ENCODE data around the gene HDAC6. TPM values are rescaled to one million over a fixed set of nuclear protein-coding genes. Genes with fewer than 3 reads are reported as not detected.
"Not testable (repeated sequence)": the region's sequence is repeated elsewhere in the genome, so short reads cannot be mapped to it uniquely, and the experiment has no call there.

The HDAC6 gene
- total and polyA plus RNA-seq, 4 donors = 39.7 to 90.8 (median 78.4) TPM

GRCh38 chrX:48818866-48819265 is 17.0 kb downstream of the HDAC6 start:
- H3K36me3 ChIP-seq (ENCODE audit: control insufficient read depth in 4 of 4, insufficient read depth in 4 of 4, low read length in 4 of 4) = peaks cover 3 to 29% (median 9%) of the 10 kb centered on the region in 4 donors
- H3K27ac ChIP-seq (ENCODE audit: low read depth in 1 of 2, low read length in 1 of 2) = no peak overlapping the region
- no peak overlapping the region for H3K4me3 ChIP-seq
- H3K4me1 ChIP-seq (ENCODE audit: control insufficient read depth in 5 of 5, insufficient read depth in 5 of 5, low read length in 5 of 5) = no peaks in the 10 kb centered on the region
- TF ChIP-seq CTCF (IDR thresholded peaks at IDR 0.05; ENCODE audit: control extremely low read depth, extremely low read depth) = no peak
- no peaks in the 10 kb centered on the region for H3K9me3 ChIP-seq (ENCODE audit: control insufficient read depth in 4 of 4, insufficient read depth in 3 of 4, low read length in 3 of 4)
- WGBS, 2 donors = 91 to 95% methylated on average over 4 of the region's 4 CpGs
- H3K9ac ChIP-seq (ENCODE audit: insufficient read depth in 1 of 2, low read length in 2 of 2) = no peak overlapping the region
- DNase-seq (no peak), ATAC-seq (ENCODE audit: insufficient read depth, low FRiP score) (no peak)
- H3K27me3 ChIP-seq (ENCODE audit: control insufficient read depth in 3 of 3, insufficient read depth in 3 of 3, low read length in 2 of 3) = peaks cover 0 to under 1% (median 0%) of the 10 kb centered on the region in 3 donors

- not testable (repeated sequence) for ATAC-seq (ENCODE audit: insufficient read depth, low FRiP score); DNase-seq; H3K27me3 ChIP-seq (ENCODE audit: control insufficient read depth in 3 of 3, insufficient read depth in 3 of 3, low read length in 2 of 3); H3K4me1 ChIP-seq (ENCODE audit: control insufficient read depth in 5 of 5, insufficient read depth in 5 of 5, low read length in 5 of 5); H3K4me3 ChIP-seq; H3K9me3 ChIP-seq (ENCODE audit: control insufficient read depth in 4 of 4, insufficient read depth in 3 of 4, low read length in 3 of 4); H3K9ac ChIP-seq (ENCODE audit: insufficient read depth in 1 of 2, low read length in 2 of 2); H3K27ac ChIP-seq (ENCODE audit: low read depth in 1 of 2, low read length in 1 of 2)
- peaks cover 3 to 28% (median 9%) of the 10 kb centered on the region in 4 donors for H3K36me3 ChIP-seq (ENCODE audit: control insufficient read depth in 4 of 4, insufficient read depth in 4 of 4, low read length in 4 of 4)
- 77 to 85% methylated on average over 8 to 9 of the region's 9 CpGs for WGBS, 2 donors
Measured at GRCh38 chrX:48819394-48819793, 17.5 kb downstream of the HDAC6 start.

- Histone ChIP-seq H3K36me3 (ENCODE audit: control insufficient read depth in 4 of 4, insufficient read depth in 4 of 4, low read length in 4 of 4) (peaks cover 0 to 14% (median 5%) of the 10 kb centered on the region in 4 donors), H3K9me3 (ENCODE audit: control insufficient read depth in 4 of 4, insufficient read depth in 3 of 4, low read length in 3 of 4) (peaks cover 0 to 18% (median 0%) of the 10 kb centered on the region in 4 donors), H3K9ac (ENCODE audit: insufficient read depth in 1 of 2, low read length in 2 of 2) (no peak overlapping the region), H3K27me3 (ENCODE audit: control insufficient read depth in 3 of 3, insufficient read depth in 3 of 3, low read length in 2 of 3) (peaks cover 0 to 6% (median 0%) of the 10 kb centered on the region in 3 donors), H3K4me3 (no peak overlapping the region), H3K27ac (ENCODE audit: low read depth in 1 of 2, low read length in 1 of 2) (no peak overlapping the region), H3K4me1 (ENCODE audit: control insufficient read depth in 5 of 5, insufficient read depth in 5 of 5, low read length in 5 of 5) (no peaks in the 10 kb centered on the region)
- 81 to 83% methylated on average over 6 of the region's 6 CpGs for WGBS, 2 donors
- TF ChIP-seq CTCF (IDR thresholded peaks at IDR 0.05; ENCODE audit: control extremely low read depth, extremely low read depth) = no peak
- ATAC-seq (ENCODE audit: insufficient read depth, low FRiP score) (no peak), DNase-seq (no peak)
Measured at GRCh38 chrX:48823053-48823452, 21.2 kb downstream of the HDAC6 start.

- DNase-seq = no peak
- H3K27me3 ChIP-seq (ENCODE audit: control insufficient read depth in 3 of 3, insufficient read depth in 3 of 3, low read length in 2 of 3) = peaks cover 0 to 9% (median 1%) of the 10 kb centered on the region in 3 donors
- H3K27ac ChIP-seq (ENCODE audit: low read depth in 1 of 2, low read length in 1 of 2) = no peak overlapping the region
- TF ChIP-seq CTCF (IDR thresholded peaks at IDR 0.05; ENCODE audit: control extremely low read depth, extremely low read depth) = no peak
- H3K9me3 ChIP-seq (ENCODE audit: control insufficient read depth in 4 of 4, insufficient read depth in 3 of 4, low read length in 3 of 4) = peaks cover 0 to 19% (median 0%) of the 10 kb centered on the region in 4 donors
- WGBS, 2 donors = 87 to 95% methylated on average over 7 to 8 of the region's 8 CpGs
- no peak overlapping the region for H3K9ac ChIP-seq (ENCODE audit: insufficient read depth in 1 of 2, low read length in 2 of 2)
- no peak overlapping the region for H3K4me3 ChIP-seq
- ATAC-seq (ENCODE audit: insufficient read depth, low FRiP score) = no peak
- no peaks in the 10 kb centered on the region for H3K4me1 ChIP-seq (ENCODE audit: control insufficient read depth in 5 of 5, insufficient read depth in 5 of 5, low read length in 5 of 5)
- peaks cover 0 to 10% (median under 1%) of the 10 kb centered on the region in 4 donors for H3K36me3 ChIP-seq (ENCODE audit: control insufficient read depth in 4 of 4, insufficient read depth in 4 of 4, low read length in 4 of 4)
Measured at GRCh38 chrX:48824066-48824465, 22.2 kb downstream of the HDAC6 start.

Data from lung (tissue), 12 donors.